Stimulated activated CD4-positive, alpha-beta T cell treated with anti-CD3 and anti-CD28 coated beads, Interleukin-1b, Interleukin-23, amount 100 ng/mL, for 24 hours (primary cell): ENCODE results near the gene SHB.

Experiments used
- DNase-seq, 4 experiments: peaks; one replicate each; pipeline ENCODE4 v3.0.0-alpha.2; 2020; ENCODE audit warnings: low read depth in 4 of 4, low spot score in 1 of 4

Gene SHB

DNA sequence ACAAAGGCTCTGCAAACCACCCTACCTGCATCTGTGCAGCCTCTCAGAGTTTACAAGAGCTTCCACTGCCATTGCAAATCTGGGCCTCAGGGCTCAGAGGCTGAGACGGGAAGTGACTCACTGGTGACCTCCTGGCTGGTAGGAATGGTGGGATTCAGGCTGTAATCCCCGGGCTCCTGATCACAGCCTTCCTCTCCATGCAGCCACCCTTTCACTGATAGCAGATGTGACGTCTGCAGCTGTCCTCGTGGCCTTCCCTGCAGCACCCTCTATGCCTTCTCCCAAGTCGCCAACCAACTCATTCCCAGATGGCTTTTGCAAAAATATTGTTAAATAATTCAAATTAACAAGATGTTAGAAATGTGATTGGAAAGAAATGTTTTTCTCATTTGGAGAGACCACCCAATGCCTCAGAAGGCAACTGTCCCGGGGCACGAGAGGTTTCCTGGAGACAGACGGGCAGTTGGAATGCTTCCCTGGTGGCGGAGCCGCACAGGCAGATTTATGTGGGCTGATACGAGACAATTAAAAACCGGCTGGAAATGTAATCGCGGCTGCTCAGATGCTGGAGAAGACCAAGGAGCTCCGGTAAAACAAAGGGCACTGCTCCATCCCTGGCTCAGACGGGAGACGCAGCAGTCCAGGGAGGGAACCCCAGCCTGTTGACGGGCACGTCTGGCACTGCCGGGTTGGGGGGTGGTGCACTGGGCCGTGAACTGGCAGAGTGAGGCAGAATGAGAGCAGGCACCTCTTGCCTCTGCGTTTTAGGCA, 130.7 kb downstream of the SHB start:
- DNase-seq = no peak

- no peak for DNase-seq
Observed at GRCh38 chr9:37937366-37937765, 131.7 kb downstream of the SHB start.

GRCh38 chr9:37936965-37937364, 132.1 kb downstream of the SHB start:
- no peak for DNase-seq

- no peak for DNase-seq
Observed at GRCh38 chr9:37936376-37936775, 132.7 kb downstream of the SHB start.

- DNase-seq = no peak
Observed at GRCh38 chr9:37935096-37935495, 133.9 kb downstream of the SHB start.

DNA sequence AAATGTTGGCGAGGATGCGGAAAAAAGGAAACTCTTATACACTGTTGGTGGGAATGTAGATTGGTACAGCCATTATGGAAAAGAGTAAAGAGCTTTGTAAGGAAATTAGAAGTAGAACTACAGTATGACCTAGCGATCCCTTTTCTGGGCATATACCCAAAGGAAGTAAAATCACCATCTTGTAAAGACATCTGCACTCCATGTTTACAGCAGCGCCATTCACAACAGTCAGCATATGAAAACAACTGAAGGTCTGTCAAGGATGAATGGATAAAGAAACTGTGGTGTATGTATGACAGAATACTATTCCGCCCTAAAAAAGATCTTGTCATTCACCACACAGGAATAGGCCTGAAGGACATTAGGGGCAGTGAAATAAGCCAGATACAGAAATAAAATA, 137.4 kb downstream of the SHB start:
- no peak for DNase-seq

DNA sequence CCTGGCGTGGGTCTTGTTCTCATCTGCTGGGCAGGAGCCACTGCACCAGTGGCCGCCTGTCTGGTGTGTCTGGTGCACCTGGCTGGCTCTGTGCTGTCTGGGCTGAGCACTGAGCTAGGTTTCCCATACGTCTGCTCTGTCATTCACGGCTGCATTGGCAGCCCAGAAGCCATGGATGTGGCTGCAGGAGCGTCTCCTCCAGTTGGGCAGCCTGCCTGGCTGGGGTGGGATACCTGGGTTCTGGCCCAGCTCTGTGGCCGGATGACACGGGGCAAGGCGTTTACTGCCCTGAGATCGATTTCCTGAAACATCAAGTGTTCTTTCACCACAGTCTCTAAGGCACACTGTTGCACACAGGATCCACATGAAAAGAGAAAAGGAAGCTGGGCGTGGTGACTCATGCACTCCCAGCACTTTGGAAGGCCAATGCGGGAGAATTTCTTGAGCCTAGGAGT, 139.6 kb downstream of the SHB start:
- no peak for DNase-seq

GRCh38 chr9:37928552-37929430, 140.2 kb downstream of the SHB start:
- no peak for DNase-seq

DNA sequence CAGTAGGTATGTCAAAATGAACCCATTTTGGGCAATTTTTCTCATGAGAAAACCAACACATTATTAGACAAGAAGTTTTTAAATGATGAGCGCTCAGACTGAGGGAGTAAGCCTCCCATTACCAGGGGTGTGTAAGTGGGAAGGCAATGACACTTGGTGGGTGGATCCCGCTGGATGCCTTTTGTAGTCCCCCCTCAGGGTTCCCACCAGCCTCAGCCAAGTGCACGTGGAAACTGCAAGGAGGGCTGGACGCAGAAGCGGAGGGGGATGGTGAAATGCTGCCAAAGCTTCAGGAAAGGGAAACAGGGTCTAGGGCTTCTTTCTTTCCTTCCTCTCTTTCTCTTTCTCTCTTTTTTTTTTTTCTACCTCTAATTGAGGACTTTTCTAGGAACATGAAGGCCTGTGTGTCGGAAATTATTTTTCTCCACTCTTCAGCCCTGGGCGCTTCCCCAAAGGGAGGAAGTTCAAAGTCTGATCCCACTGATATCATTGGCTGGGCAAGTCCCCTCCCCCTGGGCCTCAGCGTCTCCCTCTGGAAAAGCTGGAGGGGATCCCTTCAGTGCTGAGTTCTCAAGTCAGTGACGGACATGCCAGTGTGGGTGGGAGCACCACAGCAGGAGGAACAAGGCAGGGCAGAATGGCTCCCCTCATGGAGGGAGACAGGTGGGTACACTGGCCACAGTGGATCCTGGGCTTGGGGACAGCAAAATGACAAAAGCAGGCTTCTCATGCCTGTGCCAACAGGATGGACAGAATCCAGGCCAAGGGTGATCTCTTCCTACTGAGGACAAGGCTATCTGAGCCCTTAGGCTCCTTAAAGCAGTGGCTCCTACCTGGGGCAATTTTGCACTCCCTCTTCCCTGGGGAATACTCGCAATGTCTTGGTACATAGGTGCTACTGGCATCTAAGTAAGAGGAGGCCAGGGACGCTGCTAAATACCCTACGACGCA, 141.2 kb downstream of the SHB start:
- no peak for DNase-seq

- DNase-seq = no peak
Observed at GRCh38 chr9:37927132-37927531, 141.9 kb downstream of the SHB start.

- no peak for DNase-seq
Observed at GRCh38 chr9:37926737-37927118, 142.3 kb downstream of the SHB start.

DNA sequence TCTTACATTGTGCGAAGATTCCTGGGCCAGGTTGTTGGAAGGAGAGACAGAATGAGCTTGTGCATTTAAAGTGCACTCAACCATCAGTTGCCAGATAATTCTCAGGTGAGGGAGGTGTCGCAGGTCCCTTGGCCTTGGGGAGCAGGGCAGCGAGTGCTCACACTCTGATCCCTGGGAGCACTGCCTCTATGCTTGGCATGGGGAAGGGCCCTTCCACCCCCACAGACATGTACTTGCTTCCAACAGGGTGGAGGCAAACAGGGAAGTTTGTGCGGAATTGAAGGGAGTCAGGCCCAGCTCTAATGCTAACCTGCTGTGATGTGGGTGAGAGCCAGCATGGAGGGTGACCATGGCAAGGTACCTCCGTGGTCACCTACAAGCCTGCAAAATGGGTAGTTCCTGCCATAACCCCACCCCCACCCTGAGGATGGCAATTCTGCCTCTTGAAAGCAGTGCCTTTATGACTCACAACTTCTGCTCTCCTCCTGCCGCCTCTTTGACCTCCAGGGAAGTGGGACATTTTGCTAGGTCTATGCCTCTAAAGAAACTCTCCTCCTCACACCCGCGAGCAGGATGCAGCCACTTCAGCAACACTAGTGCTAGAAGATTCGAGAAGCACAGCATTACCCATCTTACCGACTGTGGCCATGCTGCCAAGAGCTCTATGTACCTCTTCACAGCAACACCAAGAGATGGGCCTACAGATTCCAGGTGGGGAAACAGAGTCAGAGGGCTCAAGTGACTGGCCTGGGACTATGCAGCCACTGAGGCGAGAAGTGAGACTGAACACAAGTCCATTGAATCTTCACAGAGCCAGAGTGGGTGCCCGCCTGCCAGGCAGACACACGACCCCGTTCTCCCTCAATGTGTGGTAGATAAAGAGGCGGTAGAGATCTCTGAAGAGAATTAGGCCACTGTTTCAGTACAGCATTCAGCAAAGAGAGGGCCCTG, 143.0 kb downstream of the SHB start:
- DNase-seq = no peak

DNA sequence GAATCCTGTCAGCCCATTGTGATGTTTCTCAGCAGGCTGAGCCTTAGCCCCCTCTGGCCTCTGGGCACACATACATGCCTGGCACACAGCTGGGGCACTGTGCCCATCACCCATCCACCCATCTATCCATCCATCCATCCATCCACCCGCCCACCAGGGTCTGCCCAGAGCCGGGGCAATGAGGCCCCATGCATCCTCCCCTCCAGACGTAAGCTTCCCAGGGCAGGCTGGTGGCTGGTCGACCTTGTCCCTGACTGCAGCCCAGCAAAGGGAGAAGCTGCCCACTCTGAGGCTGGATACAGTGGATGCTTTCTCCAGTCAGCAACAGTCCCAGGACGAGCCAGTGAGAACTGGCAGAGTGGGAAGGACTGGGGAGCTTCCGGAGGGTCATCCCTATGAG, 144.0 kb downstream of the SHB start:
- DNase-seq = no peak

DNA sequence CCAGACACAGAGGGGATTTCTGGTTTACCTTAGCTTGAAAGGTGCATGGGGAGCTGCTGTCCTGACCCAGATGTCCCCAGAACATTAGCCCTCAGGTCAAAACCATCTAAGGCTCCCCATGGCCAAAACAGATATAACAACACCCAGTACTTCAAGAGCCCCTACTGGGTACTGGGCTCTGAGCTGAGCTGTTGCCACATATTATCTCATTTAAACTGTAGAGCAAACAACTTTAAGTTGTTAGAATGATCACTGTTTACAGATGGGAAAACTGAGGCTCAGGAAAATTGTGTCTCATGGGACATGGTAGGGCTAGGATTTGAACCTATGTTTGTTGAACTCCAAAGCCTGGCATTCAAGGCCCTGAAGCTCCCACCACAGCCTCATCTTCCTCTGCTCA, 144.5 kb downstream of the SHB start:
- DNase-seq = no peak

DNA sequence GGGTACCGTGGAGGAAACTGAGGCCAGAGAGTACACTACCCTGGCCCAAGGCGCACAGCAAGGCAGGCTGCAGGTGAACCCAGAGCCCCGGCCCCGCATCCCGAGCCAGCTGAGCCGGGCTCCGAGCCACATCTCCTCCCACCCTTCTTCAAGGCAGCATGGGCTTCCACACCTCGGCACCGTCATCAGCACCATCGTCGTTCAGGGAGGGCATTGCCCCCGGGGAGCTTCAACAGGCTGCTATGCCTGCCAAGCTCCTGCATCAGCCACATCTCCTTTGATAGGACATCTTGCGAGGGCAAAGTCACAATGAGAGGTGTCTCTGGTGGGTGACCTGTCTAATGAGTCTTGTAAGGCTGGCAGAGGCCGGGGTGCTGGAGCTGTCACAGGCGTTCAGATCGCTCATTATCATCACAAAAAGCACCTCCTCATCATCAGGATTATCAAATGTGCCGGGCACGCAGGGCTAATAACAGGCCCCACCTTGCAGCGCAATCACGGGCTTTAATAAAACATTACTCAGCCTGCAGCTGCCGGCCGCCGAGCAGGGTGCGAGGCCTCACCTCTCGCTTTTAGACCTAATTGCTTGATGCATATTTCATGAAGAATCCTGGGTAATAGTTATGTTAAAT, 145.1 kb downstream of the SHB start:
- no peak for DNase-seq

DNA sequence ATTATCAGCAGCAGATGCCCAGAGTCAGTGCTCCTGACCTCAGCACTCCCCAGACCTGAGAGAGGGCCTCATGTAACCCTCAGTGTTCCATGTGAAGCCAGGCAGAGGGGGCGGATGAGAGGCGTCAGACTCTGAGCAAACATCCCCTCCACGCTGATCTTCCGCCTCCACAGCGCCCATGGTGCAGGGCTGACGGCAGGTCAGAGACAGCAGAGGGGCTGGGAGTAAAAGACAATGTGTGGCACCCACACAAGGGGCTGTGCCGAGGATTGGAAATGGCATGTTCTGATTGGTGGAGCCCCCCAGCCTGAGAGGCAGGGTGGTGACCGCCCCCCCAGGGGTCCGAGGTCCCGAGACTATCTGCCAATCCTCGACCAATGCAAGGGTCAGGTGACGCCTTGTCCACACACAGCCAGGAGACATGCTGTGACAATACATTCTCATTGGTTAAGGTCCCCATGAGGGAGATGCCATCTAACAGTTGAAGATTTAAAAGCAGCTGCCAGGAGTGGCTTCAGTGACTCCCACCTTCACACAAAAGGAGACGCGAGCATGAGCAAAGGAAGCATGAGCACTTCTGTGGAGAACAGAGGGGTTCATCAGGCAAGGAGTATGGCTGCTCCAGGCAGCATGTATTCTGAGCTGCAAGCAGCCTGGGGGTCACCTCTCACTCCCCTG, 145.8 kb downstream of the SHB start:
- DNase-seq = no peak

GRCh38 chr9:37922363-37923117, 146.5 kb downstream of the SHB start:
- DNase-seq = no peak

DNA sequence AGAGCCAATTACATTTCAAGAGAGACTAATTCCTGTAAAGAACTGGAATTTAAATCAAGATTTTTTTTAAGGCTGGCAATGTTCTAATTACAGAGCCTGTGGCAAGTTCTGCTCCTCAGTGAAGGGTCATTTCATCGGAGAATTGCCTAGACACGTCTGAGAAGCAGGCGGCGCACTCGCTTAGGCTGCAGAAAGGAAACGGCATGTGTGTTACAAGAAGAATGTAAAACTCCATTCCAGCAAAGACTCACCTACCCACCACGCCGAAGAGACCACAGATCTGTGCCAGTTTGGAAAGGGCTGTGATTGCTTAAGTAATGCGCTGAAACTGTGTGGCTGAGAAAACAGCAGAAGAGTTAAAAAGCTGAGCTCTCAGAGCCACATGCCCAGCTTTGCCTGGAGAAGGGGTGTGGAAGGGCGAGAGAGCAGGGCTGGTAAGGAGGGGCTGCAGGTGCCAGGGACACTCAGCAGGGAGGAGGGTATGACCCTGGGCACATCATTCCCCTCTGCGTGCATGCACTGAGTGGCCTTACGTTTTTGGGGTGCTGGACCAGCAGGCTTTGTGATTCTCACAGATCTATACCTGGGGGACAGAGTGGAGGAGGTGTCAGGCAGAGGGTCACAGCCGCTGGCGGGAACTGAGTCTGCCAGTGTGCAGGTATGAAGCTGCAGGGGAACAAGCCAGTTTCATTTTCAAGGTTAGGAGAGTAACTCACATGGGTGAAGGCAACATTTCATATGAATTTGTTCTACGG, 147.3 kb downstream of the SHB start:
- no peak for DNase-seq
